ENCODE data around the gene IRF2BPL.

Gene IRF2BPL

GRCh38 chr14:77041881-77042545 lies 13.5 kb upstream of the IRF2BPL start:
- TF ChIP-seq CTCF (IDR thresholded peaks at IDR 0.05): no peak

GRCh38 chr14:77040741-77041653 lies 12.5 kb upstream of the IRF2BPL start:
- no peak for TF ChIP-seq CTCF (IDR thresholded peaks at IDR 0.05)

DNA sequence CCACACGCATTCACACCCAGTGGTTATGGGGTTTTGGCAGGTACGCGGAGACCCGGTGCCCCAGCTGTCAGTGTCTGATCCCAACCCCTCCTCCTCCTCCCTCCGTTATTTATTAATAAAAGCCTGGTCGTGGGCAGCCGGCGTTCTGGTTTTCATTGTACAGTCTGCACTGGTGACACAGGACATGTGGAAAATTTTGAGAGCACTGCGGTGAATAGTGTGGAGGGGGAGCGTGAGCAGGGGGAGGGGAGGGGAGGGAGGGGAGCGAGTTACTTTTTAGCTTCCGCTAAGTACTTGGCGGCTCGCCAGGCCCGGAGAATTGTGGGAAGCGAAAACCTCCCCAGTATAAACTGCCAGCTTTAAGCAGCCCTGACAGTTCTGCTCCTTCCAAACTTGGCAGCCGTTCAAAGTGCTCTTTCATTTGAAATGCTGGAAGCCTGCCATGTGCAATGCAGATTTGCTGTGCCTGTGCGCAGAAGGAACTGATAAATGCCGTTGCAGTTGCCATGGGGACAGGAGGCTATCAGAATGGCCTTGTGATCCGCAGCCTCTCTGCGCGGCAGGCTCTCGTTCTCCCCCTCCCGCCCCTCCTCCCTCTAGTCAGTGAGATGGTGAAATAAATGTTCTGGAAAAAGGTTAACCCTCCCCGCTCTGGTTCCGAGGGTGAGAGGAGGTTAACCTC lies 11.7 kb upstream of the IRF2BPL start:
- no peak for TF ChIP-seq CTCF (IDR thresholded peaks at IDR 0.05)

DNA sequence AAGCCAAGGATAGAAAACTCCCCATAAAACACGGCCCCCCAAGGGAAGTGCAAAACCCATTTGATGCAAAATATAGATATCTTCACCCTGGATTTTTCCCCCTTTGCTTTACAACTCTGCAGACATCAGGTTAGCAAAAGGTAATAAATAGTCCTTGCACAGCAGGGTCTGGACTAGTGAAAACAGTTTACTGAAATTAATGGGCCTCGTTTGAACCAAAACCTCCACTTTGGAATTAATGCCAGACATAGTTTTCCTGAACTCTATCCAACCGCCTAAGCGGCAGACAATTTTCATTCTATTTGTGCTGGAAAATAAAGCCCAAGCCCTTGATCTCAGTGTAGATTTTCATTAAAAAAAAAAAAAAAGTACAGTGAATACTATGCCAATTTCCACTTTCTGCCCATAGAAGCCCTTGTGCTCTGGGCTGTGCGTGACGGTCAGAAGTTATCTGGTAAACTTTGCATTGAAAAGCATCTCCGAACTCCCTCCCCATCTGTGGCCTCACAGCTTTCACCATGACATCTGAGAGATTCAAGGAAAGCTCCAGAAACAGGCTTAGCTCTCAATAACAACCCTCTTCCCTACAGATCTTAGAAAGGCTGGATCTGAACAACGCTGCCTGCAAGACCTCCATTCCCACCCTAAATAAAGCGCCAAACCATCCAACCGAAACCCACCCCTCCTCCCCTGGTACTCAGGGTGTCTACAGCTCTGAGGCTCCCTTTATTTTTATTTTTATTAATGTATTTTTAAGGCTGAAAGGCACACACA lies 11.0 kb upstream of the IRF2BPL start:
- TF ChIP-seq CTCF (IDR thresholded peaks at IDR 0.05): no peak

DNA sequence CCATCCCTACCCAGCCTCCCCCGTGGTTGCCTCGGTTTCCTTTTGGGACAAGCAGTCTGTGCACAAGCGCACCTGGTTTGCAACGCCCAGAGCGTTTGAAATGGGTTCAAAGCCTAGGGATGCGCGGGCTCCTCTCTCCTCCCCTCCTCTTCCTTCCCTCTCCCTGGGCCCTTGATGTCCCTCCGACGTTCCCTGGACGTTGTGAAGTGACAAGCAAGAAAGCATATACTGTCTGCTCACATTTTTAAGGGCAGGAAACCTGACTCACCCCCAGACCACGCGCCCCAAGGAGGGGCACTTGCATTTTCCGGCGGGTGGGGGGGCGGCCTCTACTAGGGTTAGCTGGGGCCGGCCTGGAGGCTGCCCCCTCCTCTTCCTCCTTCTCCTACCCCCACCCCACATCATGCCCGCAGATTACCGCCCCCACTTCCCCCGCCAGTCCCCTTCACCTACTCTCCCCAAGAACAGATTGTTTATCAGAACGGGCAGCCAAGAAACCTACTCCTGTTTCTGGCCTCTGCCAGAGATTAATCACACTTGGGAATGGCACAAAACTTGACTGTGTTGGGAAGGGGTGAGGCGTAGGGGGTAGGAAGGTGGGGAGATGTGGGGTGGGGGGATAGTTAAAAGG lies 9.5 kb upstream of the IRF2BPL start:
- TF ChIP-seq CTCF (IDR thresholded peaks at IDR 0.05): no peak

DNA sequence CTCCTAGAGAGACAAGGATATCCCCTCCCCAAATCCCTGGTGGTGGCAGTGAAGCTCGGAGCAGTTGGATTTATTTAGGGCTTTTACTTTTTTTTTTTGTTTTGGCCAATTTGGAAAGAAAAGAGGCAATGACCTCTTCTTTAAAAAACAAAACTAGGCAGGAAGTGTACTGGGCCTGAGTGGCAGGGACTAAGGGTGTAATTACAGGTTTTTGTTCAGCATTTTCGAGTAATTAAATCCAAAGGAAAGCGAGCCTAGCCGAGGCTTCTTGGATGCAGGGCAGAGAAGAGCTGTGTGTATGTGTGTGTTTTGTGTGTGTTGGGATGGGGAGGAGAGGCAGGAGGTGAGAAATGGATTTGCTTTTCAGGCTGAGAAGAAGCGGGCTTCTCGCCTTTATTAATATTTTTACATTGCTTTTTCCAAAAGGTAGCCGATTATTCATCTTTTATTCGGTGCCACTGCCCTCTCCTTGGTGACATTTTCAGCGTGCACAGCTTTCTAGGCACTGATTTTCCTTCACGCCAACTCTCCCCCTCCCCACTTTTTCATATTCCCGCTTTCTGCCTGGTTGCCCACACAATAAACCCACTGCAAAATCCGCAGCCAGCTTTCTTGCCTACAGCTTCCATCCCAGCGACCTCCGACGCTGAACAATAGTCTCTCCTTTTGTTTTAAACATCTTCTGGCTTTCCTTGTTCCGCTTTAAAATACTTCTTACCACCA lies 8.9 kb upstream of the IRF2BPL start:
- no peak for TF ChIP-seq CTCF (IDR thresholded peaks at IDR 0.05)
